OCI-LY3 (cell line): ENCODE data around the gene FAM241B.

Experiments used
- EZH2phosphoT487 ChIP-seq: fragments of 200-600 bp; shearing (Covaris generic); IDR thresholded peaks from 2 replicates; pipeline ENCODE4 v1.6.1; 2018; ENCODE audit warnings: antibody characterized with exemption, mixed run types, low read depth
- TF ChIP-seq, protein P1 (sequence below): fragments of 200-600, 300-600 bp; sonication (generic); IDR thresholded peaks from 2 replicates; pipeline ENCODE4 v1.5.1; 2014; ENCODE audit warnings: antibody characterized with exemption, low read length, low read depth

- TF ChIP-seq, protein P1, sequence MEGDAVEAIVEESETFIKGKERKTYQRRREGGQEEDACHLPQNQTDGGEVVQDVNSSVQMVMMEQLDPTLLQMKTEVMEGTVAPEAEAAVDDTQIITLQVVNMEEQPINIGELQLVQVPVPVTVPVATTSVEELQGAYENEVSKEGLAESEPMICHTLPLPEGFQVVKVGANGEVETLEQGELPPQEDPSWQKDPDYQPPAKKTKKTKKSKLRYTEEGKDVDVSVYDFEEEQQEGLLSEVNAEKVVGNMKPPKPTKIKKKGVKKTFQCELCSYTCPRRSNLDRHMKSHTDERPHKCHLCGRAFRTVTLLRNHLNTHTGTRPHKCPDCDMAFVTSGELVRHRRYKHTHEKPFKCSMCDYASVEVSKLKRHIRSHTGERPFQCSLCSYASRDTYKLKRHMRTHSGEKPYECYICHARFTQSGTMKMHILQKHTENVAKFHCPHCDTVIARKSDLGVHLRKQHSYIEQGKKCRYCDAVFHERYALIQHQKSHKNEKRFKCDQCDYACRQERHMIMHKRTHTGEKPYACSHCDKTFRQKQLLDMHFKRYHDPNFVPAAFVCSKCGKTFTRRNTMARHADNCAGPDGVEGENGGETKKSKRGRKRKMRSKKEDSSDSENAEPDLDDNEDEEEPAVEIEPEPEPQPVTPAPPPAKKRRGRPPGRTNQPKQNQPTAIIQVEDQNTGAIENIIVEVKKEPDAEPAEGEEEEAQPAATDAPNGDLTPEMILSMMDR: no peak
- TF ChIP-seq EZH2phosphoT487: no peak
These were observed 31.5 kb downstream of the FAM241B start for GRCh38 chr10:69661414-69662172.
